Measurements from ENCODE around the gene UQCRQ. TPM values are rescaled to one million over a fixed set of nuclear protein-coding genes. Genes with fewer than 3 reads are reported as not detected.

UQCRQ gene
- total and polyA plus RNA-seq, 9 of the 15 experiments (the other 6 are each of a cell fraction or from before 2014, with no cell fraction given), result 235 to 2,421 (median 883) TPM

DNA sequence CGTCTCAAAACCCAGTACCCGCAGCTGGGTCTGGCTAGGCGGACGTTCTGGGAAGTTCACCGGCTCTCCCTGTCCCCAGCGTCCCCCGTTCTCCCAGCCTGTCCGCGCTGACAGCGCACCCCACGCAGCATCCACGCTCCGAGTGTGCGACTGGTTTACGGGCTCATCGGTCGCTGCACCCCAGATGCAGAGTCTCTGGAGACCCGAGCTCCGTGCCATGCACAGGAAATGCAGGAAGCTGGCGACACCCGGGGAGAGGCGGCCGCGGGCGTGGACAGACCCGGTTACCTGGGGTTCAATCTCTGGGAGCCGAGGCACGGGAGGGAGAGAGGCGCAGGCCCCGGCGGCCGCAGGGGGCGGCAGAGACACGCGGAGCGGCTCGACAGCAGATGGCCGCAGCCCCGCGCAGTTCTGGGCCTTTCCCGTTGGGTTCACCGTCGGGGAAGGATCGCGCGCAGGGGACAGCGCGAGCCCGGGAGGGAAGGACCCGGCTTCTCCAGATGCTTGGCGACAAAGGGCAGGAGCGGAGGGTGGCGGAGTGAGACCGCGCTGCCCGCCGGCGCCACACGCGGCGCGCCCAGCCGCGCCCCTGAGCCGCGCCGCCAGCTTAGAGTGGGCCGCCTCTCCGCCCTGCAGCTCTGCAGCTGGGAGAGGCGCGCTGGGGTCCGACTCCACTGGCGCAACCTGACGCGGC lies 36.6 kb upstream of the UQCRQ start (continued):
- TF ChIP-seq, protein P1, sequence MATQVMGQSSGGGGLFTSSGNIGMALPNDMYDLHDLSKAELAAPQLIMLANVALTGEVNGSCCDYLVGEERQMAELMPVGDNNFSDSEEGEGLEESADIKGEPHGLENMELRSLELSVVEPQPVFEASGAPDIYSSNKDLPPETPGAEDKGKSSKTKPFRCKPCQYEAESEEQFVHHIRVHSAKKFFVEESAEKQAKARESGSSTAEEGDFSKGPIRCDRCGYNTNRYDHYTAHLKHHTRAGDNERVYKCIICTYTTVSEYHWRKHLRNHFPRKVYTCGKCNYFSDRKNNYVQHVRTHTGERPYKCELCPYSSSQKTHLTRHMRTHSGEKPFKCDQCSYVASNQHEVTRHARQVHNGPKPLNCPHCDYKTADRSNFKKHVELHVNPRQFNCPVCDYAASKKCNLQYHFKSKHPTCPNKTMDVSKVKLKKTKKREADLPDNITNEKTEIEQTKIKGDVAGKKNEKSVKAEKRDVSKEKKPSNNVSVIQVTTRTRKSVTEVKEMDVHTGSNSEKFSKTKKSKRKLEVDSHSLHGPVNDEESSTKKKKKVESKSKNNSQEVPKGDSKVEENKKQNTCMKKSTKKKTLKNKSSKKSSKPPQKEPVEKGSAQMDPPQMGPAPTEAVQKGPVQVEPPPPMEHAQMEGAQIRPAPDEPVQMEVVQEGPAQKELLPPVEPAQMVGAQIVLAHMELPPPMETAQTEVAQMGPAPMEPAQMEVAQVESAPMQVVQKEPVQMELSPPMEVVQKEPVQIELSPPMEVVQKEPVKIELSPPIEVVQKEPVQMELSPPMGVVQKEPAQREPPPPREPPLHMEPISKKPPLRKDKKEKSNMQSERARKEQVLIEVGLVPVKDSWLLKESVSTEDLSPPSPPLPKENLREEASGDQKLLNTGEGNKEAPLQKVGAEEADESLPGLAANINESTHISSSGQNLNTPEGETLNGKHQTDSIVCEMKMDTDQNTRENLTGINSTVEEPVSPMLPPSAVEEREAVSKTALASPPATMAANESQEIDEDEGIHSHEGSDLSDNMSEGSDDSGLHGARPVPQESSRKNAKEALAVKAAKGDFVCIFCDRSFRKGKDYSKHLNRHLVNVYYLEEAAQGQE (IDR thresholded peaks at IDR 0.05; ENCODE audit: borderline replicate concordance), result peak; percentile 63
- TF ChIP-seq, protein P1 (CRISPR knock-in tag; IDR thresholded peaks at IDR 0.05; ENCODE audit: low read depth), result no peak
- TF ChIP-seq ZNF696 (CRISPR knock-in tag; conservative IDR thresholded peaks at IDR 0.05) (no peak), NFIX (CRISPR knock-in tag; IDR thresholded peaks at IDR 0.05; ENCODE audit: low read depth) (no peak), KDM4B (IDR thresholded peaks at IDR 0.05; ENCODE audit: borderline replicate concordance in 2 of 2, low read depth in 1 of 2) (no peak), ZNF165 (CRISPR knock-in tag; IDR thresholded peaks at IDR 0.05; ENCODE audit: borderline replicate concordance) (no peak), ZNF444 (CRISPR knock-in tag; IDR thresholded peaks at IDR 0.05) (no peak), XRCC3 (IDR thresholded peaks at IDR 0.05) (no peak), SIN3B (IDR thresholded peaks at IDR 0.05; ENCODE audit: low read depth) (no peak; the same call in none of the 2 replicates), ZNF3 (CRISPR knock-in tag; IDR thresholded peaks at IDR 0.05) (no peak), CHCHD3 (CRISPR knock-in tag; IDR thresholded peaks at IDR 0.05) (no peak), ZNF239 (CRISPR knock-in tag; IDR thresholded peaks at IDR 0.05) (no peak), TRIM28 (IDR thresholded peaks at IDR 0.05) (no peak), POLR2A (conservative IDR thresholded peaks at IDR 0.05) (no peak)
- TF ChIP-seq, protein P2, sequence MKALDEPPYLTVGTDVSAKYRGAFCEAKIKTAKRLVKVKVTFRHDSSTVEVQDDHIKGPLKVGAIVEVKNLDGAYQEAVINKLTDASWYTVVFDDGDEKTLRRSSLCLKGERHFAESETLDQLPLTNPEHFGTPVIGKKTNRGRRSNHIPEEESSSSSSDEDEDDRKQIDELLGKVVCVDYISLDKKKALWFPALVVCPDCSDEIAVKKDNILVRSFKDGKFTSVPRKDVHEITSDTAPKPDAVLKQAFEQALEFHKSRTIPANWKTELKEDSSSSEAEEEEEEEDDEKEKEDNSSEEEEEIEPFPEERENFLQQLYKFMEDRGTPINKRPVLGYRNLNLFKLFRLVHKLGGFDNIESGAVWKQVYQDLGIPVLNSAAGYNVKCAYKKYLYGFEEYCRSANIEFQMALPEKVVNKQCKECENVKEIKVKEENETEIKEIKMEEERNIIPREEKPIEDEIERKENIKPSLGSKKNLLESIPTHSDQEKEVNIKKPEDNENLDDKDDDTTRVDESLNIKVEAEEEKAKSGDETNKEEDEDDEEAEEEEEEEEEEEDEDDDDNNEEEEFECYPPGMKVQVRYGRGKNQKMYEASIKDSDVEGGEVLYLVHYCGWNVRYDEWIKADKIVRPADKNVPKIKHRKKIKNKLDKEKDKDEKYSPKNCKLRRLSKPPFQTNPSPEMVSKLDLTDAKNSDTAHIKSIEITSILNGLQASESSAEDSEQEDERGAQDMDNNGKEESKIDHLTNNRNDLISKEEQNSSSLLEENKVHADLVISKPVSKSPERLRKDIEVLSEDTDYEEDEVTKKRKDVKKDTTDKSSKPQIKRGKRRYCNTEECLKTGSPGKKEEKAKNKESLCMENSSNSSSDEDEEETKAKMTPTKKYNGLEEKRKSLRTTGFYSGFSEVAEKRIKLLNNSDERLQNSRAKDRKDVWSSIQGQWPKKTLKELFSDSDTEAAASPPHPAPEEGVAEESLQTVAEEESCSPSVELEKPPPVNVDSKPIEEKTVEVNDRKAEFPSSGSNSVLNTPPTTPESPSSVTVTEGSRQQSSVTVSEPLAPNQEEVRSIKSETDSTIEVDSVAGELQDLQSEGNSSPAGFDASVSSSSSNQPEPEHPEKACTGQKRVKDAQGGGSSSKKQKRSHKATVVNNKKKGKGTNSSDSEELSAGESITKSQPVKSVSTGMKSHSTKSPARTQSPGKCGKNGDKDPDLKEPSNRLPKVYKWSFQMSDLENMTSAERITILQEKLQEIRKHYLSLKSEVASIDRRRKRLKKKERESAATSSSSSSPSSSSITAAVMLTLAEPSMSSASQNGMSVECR (CRISPR knock-in tag; IDR thresholded peaks at IDR 0.05), result no peak
